Stimulated activated CD8-positive, alpha-beta memory T cell treated with anti-CD3 and anti-CD28 coated beads, Interleukin-7, amount 100 ng/mL, for 1 hour (primary cell): ENCODE measurements around the gene DPF3.

Source experiments
- DNase-seq, 2 donors: peaks; one replicate each; pipeline ENCODE4 v3.0.0-alpha.2; 2020; ENCODE audit warnings: low read depth in 2 of 2

DPF3 gene

GRCh38 chr14:72600551-72601330 lies 293.2 kb downstream of the DPF3 start:
- DNase-seq = no peak

GRCh38 chr14:72599579-72600470 lies 294.1 kb downstream of the DPF3 start:
- DNase-seq = no peak

GRCh38 chr14:72598306-72598705 lies 295.6 kb downstream of the DPF3 start:
- DNase-seq = no peak

GRCh38 chr14:72597252-72598233 lies 296.4 kb downstream of the DPF3 start:
- DNase-seq = no peak

GRCh38 chr14:72595152-72595862 lies 298.6 kb downstream of the DPF3 start:
- DNase-seq = no peak

GRCh38 chr14:72594099-72594901 lies 299.6 kb downstream of the DPF3 start:
- peak in 1 of 2 donors; percentile 11 for DNase-seq

GRCh38 chr14:72591391-72591790 lies 302.5 kb downstream of the DPF3 start:
- DNase-seq = no peak

GRCh38 chr14:72590577-72590976 lies 303.3 kb downstream of the DPF3 start:
- no peak for DNase-seq

- no peak for DNase-seq
Observed at GRCh38 chr14:72589652-72590051, 304.2 kb downstream of the DPF3 start.

- DNase-seq = no peak
Observed at GRCh38 chr14:72588521-72588920, 305.4 kb downstream of the DPF3 start.

GRCh38 chr14:72583316-72584272 lies 310.3 kb downstream of the DPF3 start:
- DNase-seq = no peak

- DNase-seq = no peak
Observed at GRCh38 chr14:72582582-72582981, 311.3 kb downstream of the DPF3 start.

- DNase-seq = no peak
Observed at GRCh38 chr14:72578514-72578913, 315.4 kb downstream of the DPF3 start.

- DNase-seq = no peak
Observed at GRCh38 chr14:72577521-72577920, 316.4 kb downstream of the DPF3 start.

GRCh38 chr14:72576258-72576657 lies 317.6 kb downstream of the DPF3 start:
- no peak for DNase-seq

GRCh38 chr14:72574715-72575114 lies 319.2 kb downstream of the DPF3 start:
- DNase-seq = no peak

- no peak for DNase-seq
Observed at GRCh38 chr14:72573725-72574417, 320.0 kb downstream of the DPF3 start.
